ENCODE results near the gene LRRK1.
"Not testable (repeated sequence)": the region's sequence is repeated elsewhere in the genome, so short reads cannot be mapped to it uniquely, and the experiment has no call there.

LRRK1 gene

GRCh38 chr15:101060576-101061551, 141.7 kb downstream of the LRRK1 start:
- no peak for DNase-seq

GRCh38 chr15:101062063-101062462, 142.9 kb downstream of the LRRK1 start:
- no peak for DNase-seq

GRCh38 chr15:101062471-101063171, 143.5 kb downstream of the LRRK1 start:
- DNase-seq: no peak

GRCh38 chr15:101063212-101063611, 144.1 kb downstream of the LRRK1 start:
- DNase-seq: no peak

GRCh38 chr15:101063891-101064794, 145.0 kb downstream of the LRRK1 start:
- DNase-seq: peak; percentile 12

- no peak for DNase-seq
These were observed 145.8 kb downstream of the LRRK1 start for GRCh38 chr15:101064795-101065569.

GRCh38 chr15:101065570-101066221, 146.5 kb downstream of the LRRK1 start:
- no peak for DNase-seq

GRCh38 chr15:101066501-101067408, 147.6 kb downstream of the LRRK1 start:
- no peak for DNase-seq

GRCh38 chr15:101067660-101068522, 148.7 kb downstream of the LRRK1 start:
- peak; percentile 7 for DNase-seq

GRCh38 chr15:101068523-101068960, 149.4 kb downstream of the LRRK1 start:
- no peak for DNase-seq

- DNase-seq: peak; percentile 41
These were observed 149.9 kb downstream of the LRRK1 start for GRCh38 chr15:101068961-101069653.

- DNase-seq: no peak
These were observed 150.5 kb downstream of the LRRK1 start for GRCh38 chr15:101069654-101069973.

GRCh38 chr15:101070024-101070423, 150.9 kb downstream of the LRRK1 start:
- no peak for DNase-seq

GRCh38 chr15:101070502-101071273, 151.5 kb downstream of the LRRK1 start:
- DNase-seq: peak; percentile 86

GRCh38 chr15:101071651-101072050, 152.5 kb downstream of the LRRK1 start:
- no peak for DNase-seq

- DNase-seq: not testable (repeated sequence)
These were observed 153.1 kb downstream of the LRRK1 start for GRCh38 chr15:101072235-101072634.

GRCh38 chr15:101077806-101078668, 158.9 kb downstream of the LRRK1 start:
- not testable (repeated sequence) for DNase-seq

Data from fibroblast of skin of back (primary cell).